NCI-H2196 (cell line): ENCODE measurements around the gene PCDH19.

Experiments used
- DNase-seq: peaks from one replicate; lab custom pipeline; 2025; ENCODE audit not compliant: unreplicated experiment; lab: John Stamatoyannopoulos, UW

The PCDH19 gene

DNA sequence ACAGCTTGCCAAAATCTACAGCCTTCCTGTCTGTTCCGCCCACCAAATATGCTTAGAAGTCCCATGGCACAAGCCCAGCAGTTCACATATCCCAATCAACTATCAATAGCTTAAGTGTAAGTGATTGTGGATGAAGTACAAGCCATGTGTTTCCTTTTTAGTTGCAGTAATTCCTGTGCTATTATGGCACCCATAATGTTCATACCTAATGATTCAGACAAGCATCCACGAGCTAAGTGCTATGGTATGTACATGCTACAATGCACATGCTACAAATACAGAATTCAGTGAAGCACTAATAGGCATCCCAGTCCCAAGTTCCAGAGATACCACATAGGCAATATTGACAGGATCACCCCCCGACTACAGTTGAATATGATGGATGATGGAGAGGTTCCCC is 94.5 kb downstream of the PCDH19 start:
- DNase-seq = no peak

DNA sequence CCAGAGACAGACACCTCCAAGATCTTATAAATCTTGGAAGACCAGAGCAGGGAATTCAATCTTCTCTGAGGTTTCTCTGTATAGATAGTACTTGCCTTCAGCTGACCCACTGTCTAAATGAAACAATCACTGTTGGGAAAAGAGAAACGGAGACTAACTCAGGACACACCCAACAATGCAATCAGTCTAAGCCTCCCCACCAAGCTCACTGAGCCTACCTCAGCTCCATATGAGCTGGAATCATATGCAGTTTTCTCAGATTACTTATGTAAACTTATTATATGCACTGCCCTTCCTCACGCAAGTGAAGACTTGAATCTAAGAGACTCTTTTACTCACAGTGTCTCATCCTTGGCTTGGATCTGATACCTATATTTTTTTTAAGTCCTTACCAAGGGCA is 110.5 kb downstream of the PCDH19 start:
- DNase-seq = no peak

DNA sequence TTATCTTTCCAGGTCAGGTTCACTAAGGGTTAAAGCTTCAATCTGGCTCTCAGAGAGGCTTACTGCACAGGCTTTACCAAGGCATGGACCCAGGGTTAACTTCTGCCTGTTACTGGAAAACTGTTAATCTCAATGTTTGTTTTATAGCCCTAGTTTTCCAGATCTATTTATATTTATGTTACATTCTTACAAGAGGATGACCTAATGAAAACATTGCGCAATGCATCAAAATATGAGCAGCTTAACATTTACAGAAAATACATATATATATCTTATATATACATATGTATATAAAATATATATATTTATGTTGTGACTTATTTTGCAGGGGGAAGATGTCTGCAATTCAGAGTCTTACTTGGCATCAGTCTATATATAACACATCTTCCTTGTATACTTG is 112.3 kb downstream of the PCDH19 start:
- no peak for DNase-seq

DNA sequence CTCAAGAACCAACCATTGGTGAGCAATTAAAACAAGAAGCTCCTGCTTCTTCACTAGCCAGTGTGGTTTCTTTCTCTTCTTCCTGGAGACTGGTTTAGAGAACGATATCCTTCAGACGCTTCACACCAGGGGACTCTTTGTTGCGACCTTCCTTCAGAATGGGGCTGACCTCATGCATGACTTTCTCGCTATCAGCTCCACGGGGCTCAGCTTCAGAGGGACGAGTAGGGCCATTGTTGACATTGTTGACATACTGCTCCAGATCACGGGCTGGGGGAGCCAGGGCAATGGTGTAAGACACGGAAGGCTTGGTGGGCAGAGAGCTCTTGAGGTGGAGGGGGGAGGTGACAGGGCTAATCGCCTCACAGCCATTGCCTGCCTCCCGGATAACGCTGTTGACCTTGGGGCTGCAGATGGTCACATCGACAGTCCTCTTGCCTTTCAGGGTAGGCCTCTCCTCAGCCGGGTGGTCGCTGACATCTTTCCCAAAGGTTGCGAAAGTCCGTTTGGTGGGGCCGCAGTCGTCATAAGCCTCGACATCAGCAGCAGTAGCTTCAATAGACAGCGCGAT is 113.8 kb downstream of the PCDH19 start:
- no peak for DNase-seq

DNA sequence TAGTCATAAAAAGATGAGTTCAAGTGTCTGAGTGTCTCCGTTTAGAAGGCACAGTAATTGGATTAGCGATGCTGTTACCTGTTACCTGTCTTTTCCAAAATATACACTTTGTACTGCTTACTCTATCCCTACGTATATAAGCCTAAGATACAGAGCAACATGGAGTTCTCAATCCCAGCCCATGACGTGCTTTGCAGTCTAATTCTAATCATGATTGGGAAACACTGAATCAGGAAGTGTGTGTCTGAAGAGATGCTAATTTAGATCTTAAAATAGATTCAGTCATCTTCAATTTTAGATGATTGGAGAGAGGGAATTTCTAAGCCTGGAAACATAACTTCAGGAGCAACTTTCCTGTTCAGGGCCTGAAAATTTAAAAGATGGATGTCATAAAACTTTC is 115.1 kb downstream of the PCDH19 start:
- no peak for DNase-seq

DNA sequence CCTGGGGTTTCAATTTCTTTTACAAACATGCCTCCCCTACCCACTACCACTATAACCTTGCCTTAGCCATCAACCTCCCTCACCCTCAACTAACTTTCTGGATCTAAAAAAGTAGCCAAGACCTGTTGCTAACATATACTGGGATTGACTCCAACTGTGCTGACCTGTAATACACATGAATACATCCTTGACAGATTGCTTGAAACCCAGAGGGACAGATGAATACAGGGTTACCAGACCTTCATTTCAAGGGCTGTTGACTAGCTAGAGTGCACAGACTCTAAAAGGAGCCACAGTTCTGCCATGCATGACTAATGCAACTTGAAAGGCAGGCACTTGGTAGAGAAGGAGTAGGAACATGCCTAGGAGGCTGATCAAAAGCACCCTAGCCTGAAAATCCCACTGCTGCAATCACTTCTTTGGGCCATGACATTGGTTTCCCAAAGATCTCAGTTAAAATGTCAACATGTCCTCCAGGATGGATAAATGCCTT is 121.0 kb downstream of the PCDH19 start:
- no peak for DNase-seq

DNA sequence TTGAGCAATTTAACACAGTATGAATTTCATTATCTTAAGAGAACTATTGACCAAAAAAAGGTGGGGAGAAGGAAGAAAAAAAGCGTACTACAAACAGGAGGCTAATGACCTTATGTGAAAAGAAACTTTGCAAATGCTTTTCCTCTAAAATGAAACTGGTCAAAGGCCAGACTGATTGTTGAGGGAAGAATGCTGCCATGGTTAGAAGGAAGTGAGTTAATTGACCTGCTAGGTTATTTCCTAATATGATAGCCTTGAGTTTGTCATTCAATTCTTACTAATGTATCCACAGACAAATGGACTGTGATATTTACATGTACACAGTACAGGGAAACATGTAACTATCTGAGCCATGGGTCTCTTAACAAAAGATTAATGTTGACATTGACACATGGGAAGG is 132.8 kb downstream of the PCDH19 start:
- DNase-seq = no peak

DNA sequence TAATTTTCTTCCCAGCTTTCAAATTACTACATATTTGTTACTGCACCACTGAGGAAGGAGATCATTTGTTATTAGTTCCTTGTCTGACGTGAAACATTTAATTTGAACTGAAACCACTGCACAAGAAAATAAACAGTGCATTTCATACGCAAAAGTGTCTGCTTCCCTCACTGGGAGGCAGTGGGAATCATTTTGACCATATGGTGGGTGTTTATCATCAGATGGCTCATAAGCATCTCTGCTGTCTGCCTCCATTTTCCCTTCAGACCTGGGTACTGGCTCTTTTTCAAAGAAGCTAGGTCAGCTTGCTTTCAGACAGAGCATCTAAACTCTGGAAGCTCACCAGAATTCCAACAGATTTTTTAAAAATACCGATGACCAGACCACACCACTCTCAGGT is 135.2 kb downstream of the PCDH19 start:
- no peak for DNase-seq

DNA sequence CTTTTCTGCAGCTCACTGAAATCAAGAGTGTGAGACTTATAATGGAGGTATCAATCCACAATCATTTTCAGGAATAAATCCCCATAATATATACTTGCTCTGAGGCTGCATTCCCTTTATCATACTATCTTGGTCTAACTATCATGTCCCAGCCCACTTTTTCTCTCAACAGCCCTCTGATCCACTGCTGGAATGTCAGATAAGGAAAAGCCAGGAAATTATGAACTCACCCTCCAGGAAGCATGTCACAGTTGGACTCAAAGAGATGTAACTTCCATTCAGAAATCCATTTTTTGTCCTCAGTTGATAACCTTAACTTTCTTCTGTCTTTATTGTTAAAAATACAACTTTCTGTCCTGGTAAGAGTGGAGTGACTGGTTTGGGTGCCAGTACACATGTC is 144.9 kb downstream of the PCDH19 start:
- DNase-seq = no peak

DNA sequence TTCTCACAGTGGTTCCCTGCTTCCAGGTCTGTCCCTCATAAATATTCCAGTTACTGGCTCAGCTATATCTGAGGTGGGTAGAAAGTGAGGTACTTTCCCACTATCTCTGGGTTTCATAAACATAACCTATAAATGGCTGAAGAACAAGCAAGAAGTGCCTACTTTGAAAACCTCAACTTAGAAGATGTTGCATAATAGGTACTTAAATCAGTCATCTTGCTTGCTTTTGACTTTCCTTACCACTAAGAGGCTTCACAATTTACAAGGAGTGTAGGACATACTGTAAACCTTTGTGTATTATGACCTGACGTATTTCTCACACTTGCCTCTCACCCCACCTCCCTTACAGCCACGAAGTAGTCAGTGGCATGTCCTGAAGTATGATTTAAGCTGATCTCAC is 145.9 kb downstream of the PCDH19 start:
- DNase-seq = no peak

DNA sequence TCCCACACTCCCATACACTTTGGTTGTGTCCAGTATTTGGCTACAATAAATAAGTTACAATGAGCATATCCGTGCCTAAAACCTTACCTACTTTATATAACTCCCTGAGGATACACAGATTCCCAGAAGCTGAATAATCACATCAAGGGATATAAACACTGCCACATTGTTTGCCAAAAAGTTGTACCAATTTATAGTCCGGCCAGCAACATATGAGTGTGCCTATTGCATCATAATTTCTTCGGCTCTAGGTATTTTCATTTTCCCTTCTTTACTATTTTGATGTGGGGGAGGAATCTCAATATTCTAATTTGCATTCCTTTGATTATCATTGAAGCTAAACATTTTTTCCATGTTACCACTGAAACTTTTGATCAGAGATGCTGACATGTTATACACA is 146.4 kb downstream of the PCDH19 start:
- DNase-seq = no peak

DNA sequence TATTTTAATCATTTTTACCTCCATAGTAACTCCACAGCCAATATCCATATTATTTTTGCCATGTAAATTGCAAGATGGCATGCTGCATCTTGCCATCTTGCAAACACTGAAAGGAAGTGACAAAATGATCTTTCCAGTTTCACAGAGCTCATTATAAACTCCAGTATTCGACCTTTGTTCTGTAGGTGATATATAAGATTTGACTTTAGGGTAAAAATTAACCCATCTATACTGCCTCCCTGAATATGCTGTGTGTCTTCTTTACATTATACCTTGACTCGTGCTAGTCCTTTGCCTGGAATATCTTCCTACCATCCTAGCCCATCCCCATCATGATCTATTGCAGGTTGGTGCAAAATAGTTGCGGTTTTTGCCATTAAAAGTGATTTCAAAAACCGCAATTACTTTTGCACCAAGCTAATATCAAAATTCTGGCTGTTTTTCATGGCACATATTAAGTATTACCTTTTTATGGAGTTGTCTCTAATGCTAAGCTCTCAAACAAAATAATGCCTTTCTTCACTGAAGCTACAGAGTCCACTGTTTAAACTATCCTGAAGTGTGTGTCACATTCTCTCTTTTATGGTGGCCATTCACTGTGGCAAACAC is 161.1 kb downstream of the PCDH19 start:
- DNase-seq = no peak

DNA sequence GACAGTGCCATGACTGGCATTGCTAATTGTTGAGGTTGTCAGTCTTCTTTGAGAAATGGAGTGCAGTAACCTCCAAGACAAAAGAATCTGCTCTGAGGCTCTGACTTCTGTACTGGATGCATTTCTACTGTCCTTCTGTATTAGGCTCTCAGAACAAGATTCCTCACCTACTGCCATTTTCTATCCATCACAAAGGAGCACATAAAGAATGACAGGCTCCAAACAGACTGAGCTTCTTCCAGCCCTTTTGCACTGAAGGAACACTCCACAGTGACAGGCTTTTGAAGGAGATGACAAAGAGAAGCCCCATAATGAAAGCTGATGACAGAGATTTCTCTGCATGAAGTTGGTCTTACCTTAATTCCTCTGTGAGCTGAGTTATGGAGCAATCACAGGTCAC is 162.2 kb downstream of the PCDH19 start:
- no peak for DNase-seq

DNA sequence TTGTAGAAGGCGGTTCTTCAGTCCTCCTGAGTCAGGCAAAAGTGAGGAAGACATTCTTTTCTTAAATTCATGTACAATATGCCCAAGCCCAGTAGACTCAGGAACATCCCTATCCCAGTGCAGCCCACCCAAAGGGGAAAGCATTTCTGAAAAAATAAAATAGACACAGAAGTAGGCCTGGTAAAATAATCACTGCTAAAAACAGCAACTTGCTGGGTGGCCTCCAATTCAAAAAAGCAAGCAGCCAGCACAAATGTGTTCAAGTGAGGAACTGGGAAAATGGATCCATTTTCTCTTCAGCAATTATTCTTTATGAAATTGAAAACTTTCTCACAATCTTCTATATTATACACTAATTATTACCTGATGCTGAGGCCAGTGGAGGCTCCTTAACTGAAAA is 165.4 kb downstream of the PCDH19 start:
- DNase-seq = no peak
